ENCODE measurements around the gene LOC128125822.

The LOC128125822 gene

GRCh38 chr6:63537201-63537958 is 34.9 kb upstream of the LOC128125822 start:
- Histone ChIP-seq H3K4me3 (ENCODE audit: low read length in 3 of 3) (no peak overlapping the region), H3K36me3 (ENCODE audit: control insufficient read depth in 2 of 3, insufficient read depth in 3 of 3, low read length in 3 of 3) (no peaks in the 10 kb centered on the region), H3K27ac (ENCODE audit: low read depth in 2 of 2, low read length in 2 of 2) (no peak overlapping the region), H3K27me3 (ENCODE audit: control insufficient read depth, insufficient read depth, low read length) (no peaks in the 10 kb centered on the region), H3K9ac (ENCODE audit: low read length in 3 of 3) (no peak overlapping the region), H3K4me1 (ENCODE audit: control insufficient read depth in 2 of 3, insufficient read depth in 2 of 3, low read depth in 1 of 3, low read length in 3 of 3) (peaks cover 0 to 9% (median 0%) of the 10 kb centered on the region in 3 donors), H3K9me3 (ENCODE audit: control insufficient read depth in 2 of 3, insufficient read depth in 1 of 3, low read length in 3 of 3) (no peaks in the 10 kb centered on the region)
- intact Hi-C loops (cut with DNase I) = no loop called here
- DNase-seq (peak in 2 of 5 donors; percentile 24 to 30), FAIRE-seq (no peak)
- no peak for TF ChIP-seq CTCF (IDR thresholded peaks at IDR 0.05; ENCODE audit: borderline replicate concordance, extremely low read depth, insufficient read depth)

GRCh38 chr6:63537959-63538300 is 34.4 kb upstream of the LOC128125822 start:
- no peak overlapping the region for H3K27ac ChIP-seq (ENCODE audit: low read depth in 2 of 2, low read length in 2 of 2)
- peaks cover 0 to 9% (median 0%) of the 10 kb centered on the region in 3 donors for H3K4me1 ChIP-seq (ENCODE audit: control insufficient read depth in 2 of 3, insufficient read depth in 2 of 3, low read depth in 1 of 3, low read length in 3 of 3)
- no peaks in the 10 kb centered on the region for H3K27me3 ChIP-seq (ENCODE audit: control insufficient read depth, insufficient read depth, low read length)
- H3K9ac ChIP-seq (ENCODE audit: low read length in 3 of 3) = no peak overlapping the region
- no peak for FAIRE-seq
- H3K9me3 ChIP-seq (ENCODE audit: control insufficient read depth in 2 of 3, insufficient read depth in 1 of 3, low read length in 3 of 3) = no peaks in the 10 kb centered on the region
- no peak for TF ChIP-seq CTCF (IDR thresholded peaks at IDR 0.05; ENCODE audit: borderline replicate concordance, extremely low read depth, insufficient read depth)
- intact Hi-C loops (cut with DNase I) = no loop called here
- no peak for DNase-seq
- no peaks in the 10 kb centered on the region for H3K36me3 ChIP-seq (ENCODE audit: control insufficient read depth in 2 of 3, insufficient read depth in 3 of 3, low read length in 3 of 3)
- no peak overlapping the region for H3K4me3 ChIP-seq (ENCODE audit: low read length in 3 of 3)

GRCh38 chr6:63538550-63538949 is 33.7 kb upstream of the LOC128125822 start:
- H3K27ac ChIP-seq (ENCODE audit: low read depth in 2 of 2, low read length in 2 of 2) = no peak overlapping the region
- no peak for DNase-seq
- no peak overlapping the region for H3K4me3 ChIP-seq (ENCODE audit: low read length in 3 of 3)
- H3K9ac ChIP-seq (ENCODE audit: low read length in 3 of 3) = no peak overlapping the region
- FAIRE-seq = peak; percentile 23
- H3K27me3 ChIP-seq (ENCODE audit: control insufficient read depth, insufficient read depth, low read length) = no peaks in the 10 kb centered on the region
- H3K9me3 ChIP-seq (ENCODE audit: control insufficient read depth in 2 of 3, insufficient read depth in 1 of 3, low read length in 3 of 3) = no peaks in the 10 kb centered on the region
- no peaks in the 10 kb centered on the region for H3K36me3 ChIP-seq (ENCODE audit: control insufficient read depth in 2 of 3, insufficient read depth in 3 of 3, low read length in 3 of 3)
- no peak for TF ChIP-seq CTCF (IDR thresholded peaks at IDR 0.05; ENCODE audit: borderline replicate concordance, extremely low read depth, insufficient read depth)
- intact Hi-C loops (cut with DNase I) = no loop called here
- peaks cover 0 to 9% (median 0%) of the 10 kb centered on the region in 3 donors for H3K4me1 ChIP-seq (ENCODE audit: control insufficient read depth in 2 of 3, insufficient read depth in 2 of 3, low read depth in 1 of 3, low read length in 3 of 3)
